Measurements from ENCODE around the gene MCOLN3. TPM values are rescaled to one million over a fixed set of nuclear protein-coding genes. Genes with fewer than 3 reads are reported as not detected.

The MCOLN3 gene, protein sequence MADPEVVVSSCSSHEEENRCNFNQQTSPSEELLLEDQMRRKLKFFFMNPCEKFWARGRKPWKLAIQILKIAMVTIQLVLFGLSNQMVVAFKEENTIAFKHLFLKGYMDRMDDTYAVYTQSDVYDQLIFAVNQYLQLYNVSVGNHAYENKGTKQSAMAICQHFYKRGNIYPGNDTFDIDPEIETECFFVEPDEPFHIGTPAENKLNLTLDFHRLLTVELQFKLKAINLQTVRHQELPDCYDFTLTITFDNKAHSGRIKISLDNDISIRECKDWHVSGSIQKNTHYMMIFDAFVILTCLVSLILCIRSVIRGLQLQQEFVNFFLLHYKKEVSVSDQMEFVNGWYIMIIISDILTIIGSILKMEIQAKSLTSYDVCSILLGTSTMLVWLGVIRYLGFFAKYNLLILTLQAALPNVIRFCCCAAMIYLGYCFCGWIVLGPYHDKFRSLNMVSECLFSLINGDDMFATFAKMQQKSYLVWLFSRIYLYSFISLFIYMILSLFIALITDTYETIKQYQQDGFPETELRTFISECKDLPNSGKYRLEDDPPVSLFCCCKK
- total RNA-seq (under 1 TPM in 1 of 2 donors, not detected in 1; 0.42 TPM), polyA plus RNA-seq (under 1 TPM; 0.08 to 0.21 TPM)

DNA sequence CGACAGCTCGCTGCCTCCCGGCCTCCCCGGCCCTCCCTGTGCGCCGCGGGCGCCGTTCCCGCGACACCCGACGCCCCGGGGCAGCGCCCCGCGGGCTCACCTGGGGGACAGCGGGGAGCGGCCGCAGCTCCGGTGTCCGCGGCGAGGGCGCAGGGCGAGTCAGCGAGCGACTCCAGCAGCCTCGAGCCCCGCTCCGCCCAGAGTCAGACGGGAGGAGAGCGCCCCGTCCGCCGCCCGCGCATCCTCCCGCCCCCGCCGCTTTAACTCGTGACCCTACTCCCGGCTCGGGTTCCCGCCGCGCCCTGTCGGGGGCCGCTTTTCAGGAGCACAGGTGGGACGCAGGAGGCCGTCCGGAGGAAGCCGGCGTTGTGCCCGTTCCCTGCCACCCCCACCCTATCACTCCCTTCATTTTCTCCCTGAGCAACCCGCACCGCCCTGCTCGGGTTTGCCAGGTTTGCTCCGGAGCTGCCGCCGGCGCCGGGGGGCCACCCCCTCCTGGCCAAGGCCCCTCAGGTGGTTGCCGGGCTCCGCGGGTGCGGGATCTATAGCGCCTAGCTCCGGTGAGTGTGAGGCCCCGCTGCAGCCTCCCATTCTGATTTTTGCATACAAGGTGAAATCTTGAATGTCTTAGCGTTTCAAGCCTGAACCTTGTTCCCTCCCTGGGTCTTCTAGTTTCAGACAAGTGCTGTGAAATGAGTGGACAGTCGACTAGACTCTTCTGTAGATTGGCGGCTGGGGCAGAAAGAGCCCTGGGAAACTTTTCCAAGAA lies at the start of gene MCOLN3:
Gene MCOLN3, minus strand, starts transcription at position 205 of the 769 bp plus-strand sequence. CDS start 3,140 bp downstream, outside the sequence.
- no peaks in the 10 kb centered on the region for H3K9me3 ChIP-seq (ENCODE audit: control insufficient read depth in 4 of 4, low read length in 3 of 4)
- no peak for DNase-seq (ENCODE audit: low spot score)
- no peak for TF ChIP-seq YY1 (IDR thresholded peaks at IDR 0.05)
- TF ChIP-seq HNF4G (IDR thresholded peaks at IDR 0.05): no peak
- TF ChIP-seq TAF1 (conservative IDR thresholded peaks at IDR 0.05): no peak
- H3K27me3 ChIP-seq (ENCODE audit: control insufficient read depth in 4 of 4, insufficient read depth in 4 of 4, low read length in 3 of 4): peaks cover 2 to 17% (median 9%) of the 10 kb centered on the region in 4 donors
- 2% methylated on average over 73 of the region's 73 CpGs for WGBS
- H3K36me3 ChIP-seq (ENCODE audit: control insufficient read depth in 4 of 4, insufficient read depth in 3 of 4, low read depth in 1 of 4, low read length in 3 of 4): no peaks in the 10 kb centered on the region
- no peak within 1 kb of the TSS for H3K9ac ChIP-seq (ENCODE audit: low read depth in 1 of 2, low read length in 2 of 2)
- no peak within 1 kb of the TSS for H3K27ac ChIP-seq (ENCODE audit: low read depth in 1 of 2, low read length in 2 of 2)
- peaks cover 0 to 14% (median 12%) of the 10 kb centered on the region in 4 donors for H3K4me1 ChIP-seq (ENCODE audit: control insufficient read depth in 4 of 4, insufficient read depth in 4 of 4, low read length in 3 of 4)
- H3K4me3 ChIP-seq (ENCODE audit: low read depth in 1 of 3, low read length in 3 of 3): peak within 1 kb of the TSS in 1 of 3 donors; percentile 63

DNA sequence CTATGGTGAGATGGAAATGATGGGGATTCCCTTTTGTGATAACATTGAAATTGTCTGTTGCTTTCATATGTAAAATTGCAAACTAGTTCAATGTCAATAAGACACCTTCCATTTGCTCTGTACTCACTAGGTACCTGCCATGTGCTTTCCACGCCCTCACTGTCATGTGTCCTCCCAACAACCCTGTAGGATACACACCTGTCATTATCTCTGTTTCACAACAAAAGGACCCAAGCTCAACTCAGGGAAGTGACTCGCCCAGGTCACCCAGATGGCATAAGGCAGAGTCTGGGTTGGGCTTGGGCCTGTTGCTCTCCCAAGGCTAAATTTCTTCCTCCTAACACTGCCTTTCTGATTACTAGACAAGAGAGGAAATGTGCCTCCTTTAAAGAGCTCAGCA lies 45.3 kb upstream of the MCOLN3 start:
- Histone ChIP-seq H3K4me3 (ENCODE audit: low read depth in 1 of 3, low read length in 3 of 3) (no peak overlapping the region), H3K9me3 (ENCODE audit: control insufficient read depth in 4 of 4, low read length in 3 of 4) (no peaks in the 10 kb centered on the region), H3K36me3 (ENCODE audit: control insufficient read depth in 4 of 4, insufficient read depth in 3 of 4, low read depth in 1 of 4, low read length in 3 of 4) (no peaks in the 10 kb centered on the region), H3K4me1 (ENCODE audit: control insufficient read depth in 4 of 4, insufficient read depth in 4 of 4, low read length in 3 of 4) (no peaks in the 10 kb centered on the region), H3K9ac (ENCODE audit: low read depth in 1 of 2, low read length in 2 of 2) (no peak overlapping the region), H3K27me3 (ENCODE audit: control insufficient read depth in 4 of 4, insufficient read depth in 4 of 4, low read length in 3 of 4) (peaks cover 0 to 4% (median 2%) of the 10 kb centered on the region in 4 donors), H3K27ac (ENCODE audit: low read depth in 1 of 2, low read length in 2 of 2) (no peak overlapping the region)
- no peak for TF ChIP-seq SP1 (IDR thresholded peaks at IDR 0.05)
- TF ChIP-seq FOXA1 (IDR thresholded peaks at IDR 0.05): no peak
- TF ChIP-seq RXRA (IDR thresholded peaks at IDR 0.05): no peak
- TF ChIP-seq JUND (IDR thresholded peaks at IDR 0.05): no peak
- TF ChIP-seq RAD21 (IDR thresholded peaks at IDR 0.05): no peak
- no peak for TF ChIP-seq YY1 (IDR thresholded peaks at IDR 0.05)
- TF ChIP-seq NR2F2 (IDR thresholded peaks at IDR 0.05): no peak
- no peak for TF ChIP-seq GABPA (IDR thresholded peaks at IDR 0.05 in 1 of 2, conservative IDR thresholded peaks at IDR 0.05 in 1 of 2)
- no peak for TF ChIP-seq FOXA2 (IDR thresholded peaks at IDR 0.05)
- no peak for TF ChIP-seq TAF1 (conservative IDR thresholded peaks at IDR 0.05)
- TF ChIP-seq, protein P1, sequence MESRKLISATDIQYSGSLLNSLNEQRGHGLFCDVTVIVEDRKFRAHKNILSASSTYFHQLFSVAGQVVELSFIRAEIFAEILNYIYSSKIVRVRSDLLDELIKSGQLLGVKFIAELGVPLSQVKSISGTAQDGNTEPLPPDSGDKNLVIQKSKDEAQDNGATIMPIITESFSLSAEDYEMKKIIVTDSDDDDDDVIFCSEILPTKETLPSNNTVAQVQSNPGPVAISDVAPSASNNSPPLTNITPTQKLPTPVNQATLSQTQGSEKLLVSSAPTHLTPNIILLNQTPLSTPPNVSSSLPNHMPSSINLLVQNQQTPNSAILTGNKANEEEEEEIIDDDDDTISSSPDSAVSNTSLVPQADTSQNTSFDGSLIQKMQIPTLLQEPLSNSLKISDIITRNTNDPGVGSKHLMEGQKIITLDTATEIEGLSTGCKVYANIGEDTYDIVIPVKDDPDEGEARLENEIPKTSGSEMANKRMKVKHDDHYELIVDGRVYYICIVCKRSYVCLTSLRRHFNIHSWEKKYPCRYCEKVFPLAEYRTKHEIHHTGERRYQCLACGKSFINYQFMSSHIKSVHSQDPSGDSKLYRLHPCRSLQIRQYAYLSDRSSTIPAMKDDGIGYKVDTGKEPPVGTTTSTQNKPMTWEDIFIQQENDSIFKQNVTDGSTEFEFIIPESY (IDR thresholded peaks at IDR 0.05): no peak
- TF ChIP-seq EGR1 (IDR thresholded peaks at IDR 0.05; ENCODE audit: low read depth in 2 of 2): no peak
- TF ChIP-seq, protein P2, sequence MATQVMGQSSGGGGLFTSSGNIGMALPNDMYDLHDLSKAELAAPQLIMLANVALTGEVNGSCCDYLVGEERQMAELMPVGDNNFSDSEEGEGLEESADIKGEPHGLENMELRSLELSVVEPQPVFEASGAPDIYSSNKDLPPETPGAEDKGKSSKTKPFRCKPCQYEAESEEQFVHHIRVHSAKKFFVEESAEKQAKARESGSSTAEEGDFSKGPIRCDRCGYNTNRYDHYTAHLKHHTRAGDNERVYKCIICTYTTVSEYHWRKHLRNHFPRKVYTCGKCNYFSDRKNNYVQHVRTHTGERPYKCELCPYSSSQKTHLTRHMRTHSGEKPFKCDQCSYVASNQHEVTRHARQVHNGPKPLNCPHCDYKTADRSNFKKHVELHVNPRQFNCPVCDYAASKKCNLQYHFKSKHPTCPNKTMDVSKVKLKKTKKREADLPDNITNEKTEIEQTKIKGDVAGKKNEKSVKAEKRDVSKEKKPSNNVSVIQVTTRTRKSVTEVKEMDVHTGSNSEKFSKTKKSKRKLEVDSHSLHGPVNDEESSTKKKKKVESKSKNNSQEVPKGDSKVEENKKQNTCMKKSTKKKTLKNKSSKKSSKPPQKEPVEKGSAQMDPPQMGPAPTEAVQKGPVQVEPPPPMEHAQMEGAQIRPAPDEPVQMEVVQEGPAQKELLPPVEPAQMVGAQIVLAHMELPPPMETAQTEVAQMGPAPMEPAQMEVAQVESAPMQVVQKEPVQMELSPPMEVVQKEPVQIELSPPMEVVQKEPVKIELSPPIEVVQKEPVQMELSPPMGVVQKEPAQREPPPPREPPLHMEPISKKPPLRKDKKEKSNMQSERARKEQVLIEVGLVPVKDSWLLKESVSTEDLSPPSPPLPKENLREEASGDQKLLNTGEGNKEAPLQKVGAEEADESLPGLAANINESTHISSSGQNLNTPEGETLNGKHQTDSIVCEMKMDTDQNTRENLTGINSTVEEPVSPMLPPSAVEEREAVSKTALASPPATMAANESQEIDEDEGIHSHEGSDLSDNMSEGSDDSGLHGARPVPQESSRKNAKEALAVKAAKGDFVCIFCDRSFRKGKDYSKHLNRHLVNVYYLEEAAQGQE (IDR thresholded peaks at IDR 0.05): no peak
- TF ChIP-seq HNF4A (conservative IDR thresholded peaks at IDR 0.05): no peak
- TF ChIP-seq HNF4G (IDR thresholded peaks at IDR 0.05): no peak
- TF ChIP-seq, protein P3, sequence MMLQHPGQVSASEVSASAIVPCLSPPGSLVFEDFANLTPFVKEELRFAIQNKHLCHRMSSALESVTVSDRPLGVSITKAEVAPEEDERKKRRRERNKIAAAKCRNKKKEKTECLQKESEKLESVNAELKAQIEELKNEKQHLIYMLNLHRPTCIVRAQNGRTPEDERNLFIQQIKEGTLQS (IDR thresholded peaks at IDR 0.05): no peak
- TF ChIP-seq, protein P4, sequence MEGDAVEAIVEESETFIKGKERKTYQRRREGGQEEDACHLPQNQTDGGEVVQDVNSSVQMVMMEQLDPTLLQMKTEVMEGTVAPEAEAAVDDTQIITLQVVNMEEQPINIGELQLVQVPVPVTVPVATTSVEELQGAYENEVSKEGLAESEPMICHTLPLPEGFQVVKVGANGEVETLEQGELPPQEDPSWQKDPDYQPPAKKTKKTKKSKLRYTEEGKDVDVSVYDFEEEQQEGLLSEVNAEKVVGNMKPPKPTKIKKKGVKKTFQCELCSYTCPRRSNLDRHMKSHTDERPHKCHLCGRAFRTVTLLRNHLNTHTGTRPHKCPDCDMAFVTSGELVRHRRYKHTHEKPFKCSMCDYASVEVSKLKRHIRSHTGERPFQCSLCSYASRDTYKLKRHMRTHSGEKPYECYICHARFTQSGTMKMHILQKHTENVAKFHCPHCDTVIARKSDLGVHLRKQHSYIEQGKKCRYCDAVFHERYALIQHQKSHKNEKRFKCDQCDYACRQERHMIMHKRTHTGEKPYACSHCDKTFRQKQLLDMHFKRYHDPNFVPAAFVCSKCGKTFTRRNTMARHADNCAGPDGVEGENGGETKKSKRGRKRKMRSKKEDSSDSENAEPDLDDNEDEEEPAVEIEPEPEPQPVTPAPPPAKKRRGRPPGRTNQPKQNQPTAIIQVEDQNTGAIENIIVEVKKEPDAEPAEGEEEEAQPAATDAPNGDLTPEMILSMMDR (IDR thresholded peaks at IDR 0.05; ENCODE audit: low read depth, low read length, missing input control): no peak
- TF ChIP-seq, protein P5, sequence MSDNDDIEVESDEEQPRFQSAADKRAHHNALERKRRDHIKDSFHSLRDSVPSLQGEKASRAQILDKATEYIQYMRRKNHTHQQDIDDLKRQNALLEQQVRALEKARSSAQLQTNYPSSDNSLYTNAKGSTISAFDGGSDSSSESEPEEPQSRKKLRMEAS (IDR thresholded peaks at IDR 0.05): no peak
- DNase-seq (ENCODE audit: low spot score): no peak
- 81% methylated on average over 2 of the region's 2 CpGs for WGBS
